PC-3 (cell line): ENCODE results near the gene EPS8. TPM values are rescaled to one million over a fixed set of nuclear protein-coding genes. Genes with fewer than 3 reads are reported as not detected.

Source experiments
- ATAC-seq: fragments of 200-7000 bp; cut with Tn5 transposase; 2 replicates; pipeline ENCODE4 v1.9.1; 2020; ENCODE audit warnings: mild to moderate bottlenecking, moderate library complexity
- BruUV-seq: library from RNA; stranded (reverse); fragments of 400-500 nt; replicated peaks from 2 replicates; lab custom pipeline; 2021; lab: Mats Ljungman, UMichigan
- CTCF ChIA-PET: fragments of 300-600 bp; sonication (Branson Sonifier 250); formaldehyde crosslinking; loops from one replicate; lab custom pipeline; 2022; ENCODE audit warnings: antibody characterized with exemption; lab: Charles Lee
- POLR2A ChIA-PET: fragments of 300-600 bp; sonication (Branson Sonifier 250); formaldehyde crosslinking; loops from one replicate; lab custom pipeline; 2022; ENCODE audit warnings: antibody characterized with exemption; ENCODE audit not compliant: unreplicated experiment; lab: Charles Lee
- DNase-seq: peaks from one replicate; pipeline ENCODE4 v3.0.0-alpha.2; 2015
- H2AFZ ChIP-seq: fragments of 300-600 bp; sonication (generic); 2 replicates; pipeline ENCODE4 v1.6.0; 2016; ENCODE audit warnings: antibody characterized with exemption, low read length
- H3F3A ChIP-seq: fragments of 300-600 bp; sonication (generic); one replicate; pipeline ENCODE4 v1.6.0; 2017; ENCODE audit warnings: antibody characterized with exemption, low read length, control low read depth, mild to moderate bottlenecking; ENCODE audit not compliant: unreplicated experiment
- H3K27ac ChIP-seq: fragments of 300-600 bp; sonication (generic); 2 replicates; pipeline ENCODE4 v1.5.1; 2016; ENCODE audit warnings: mild to moderate bottlenecking, low read length
- H3K27me3 ChIP-seq: fragments of 300-600 bp; sonication (generic); 2 replicates; pipeline ENCODE4 v1.6.1; 2016; ENCODE audit warnings: low read length, mixed read lengths
- H3K36me3 ChIP-seq: fragments of 300-600 bp; sonication (generic); 2 replicates; pipeline ENCODE4 v1.6.1; 2016; ENCODE audit warnings: low read depth, mixed run types, low read length, mixed read lengths
- H3K4me1 ChIP-seq: fragments of 300-600 bp; sonication (generic); 2 replicates; pipeline ENCODE4 v1.5.1; 2016; ENCODE audit warnings: low read length; ENCODE audit not compliant: insufficient read depth
- H3K4me2 ChIP-seq: fragments of 300-600 bp; sonication (generic); 2 replicates; pipeline ENCODE4 v1.6.0; 2016; ENCODE audit warnings: low read length
- H3K4me3 ChIP-seq: fragments of 300-600 bp; sonication (generic); 2 replicates; pipeline ENCODE4 v1.5.1; 2016; ENCODE audit warnings: mild to moderate bottlenecking, low read length, mixed read lengths
- H3K79me2 ChIP-seq: fragments of 300-600 bp; sonication (generic); 2 replicates; pipeline ENCODE4 v1.6.1; 2017; ENCODE audit warnings: low read length, mixed read lengths
- H3K9ac ChIP-seq: fragments of 300-600 bp; sonication (generic); 2 replicates; pipeline ENCODE4 v1.6.0; 2016; ENCODE audit warnings: mild to moderate bottlenecking, low read length
- H3K9me2 ChIP-seq: fragments of 300-600 bp; sonication (generic); replicated peaks from 2 replicates; pipeline ENCODE4 v1.6.1; 2016; ENCODE audit warnings: mixed run types, low read length, mixed read lengths
- H3K9me3 ChIP-seq: fragments of 300-600 bp; sonication (generic); 2 replicates; pipeline ENCODE4 v1.6.1; 2016; ENCODE audit warnings: low read length, mixed read lengths
- H4K20me1 ChIP-seq: fragments of 300-600 bp; sonication (generic); 2 replicates; pipeline ENCODE4 v1.6.1; 2016; ENCODE audit warnings: low read length, mixed read lengths
- CTCF ChIP-seq: fragments of 300-600 bp; sonication (generic); conservative IDR thresholded peaks from 2 replicates; pipeline ENCODE4 v1.5.1; 2017; ENCODE audit warnings: antibody characterized with exemption, low read depth, mild to moderate bottlenecking, low read length
- EZH2 ChIP-seq: fragments of 300-600 bp; sonication (generic); IDR thresholded peaks from one replicate; pipeline ENCODE4 v1.6.1; 2017; ENCODE audit warnings: antibody characterized with exemption, mild to moderate bottlenecking, low read length; ENCODE audit not compliant: unreplicated experiment
- EZH2phosphoT487 ChIP-seq: fragments of 300-600 bp; sonication (generic); IDR thresholded peaks from 2 replicates; pipeline ENCODE4 v1.6.1; 2018; ENCODE audit warnings: mild to moderate bottlenecking, antibody characterized with exemption, low read length, borderline replicate concordance
- intact Hi-C: fragments of 100-400 bp; cut with micrococcal nuclease; formaldehyde crosslinking; loops from 2 replicates; pipeline ENCODE4 v1.9.0; 2023
- total RNA-seq: library from RNA; depleted of rRNA; stranded (reverse); fragments of >200 nt; gene quantifications from 2 replicates; pipeline ENCODE4 v1.2.3, GENCODE V29; 2014

The EPS8 gene
- total RNA-seq, 1 experiment from 2014 or later, result 47.4 TPM

GRCh38 chr12:15701631-15702156 lies 87.5 kb downstream of the EPS8 start:
- peak; percentile 35 for DNase-seq
- peak; percentile 47 for ATAC-seq
- Histone ChIP-seq H3K36me3 (no peaks in the 10 kb centered on the region), H3K27ac (peak overlapping the region; percentile 86), H4K20me1 (no peaks in the 10 kb centered on the region), H3K9ac (peak overlapping the region; percentile 57), H3K4me3 (no peak overlapping the region), H3K4me1 (peaks cover 37% of the 10 kb centered on the region), H2AFZ (no peak overlapping the region), H3K9me3 (no peaks in the 10 kb centered on the region), H3K79me2 (peaks cover 29% of the 10 kb centered on the region), H3K9me2 (no peaks in the 10 kb centered on the region), H3K27me3 (no peaks in the 10 kb centered on the region), H3F3A (no peaks in the 10 kb centered on the region), H3K4me2 (peak overlapping the region; percentile 53)
- ChIA-PET CTCF (no interaction called here), POLR2A (no interaction called here)
- TF ChIP-seq CTCF, result no peak
- TF ChIP-seq EZH2phosphoT487, result no peak
- no peak for TF ChIP-seq EZH2
- no TSS peak for BruUV-seq
- intact Hi-C loops, result loop anchor here (2.0 to 5.0 kb wide), 3 partner anchors 39 to 87 kb away; partner anchors contain the start of gene EPS8

GRCh38 chr12:15701206-15701605 lies 88.0 kb downstream of the EPS8 start:
- H2AFZ ChIP-seq, result no peak overlapping the region
- intact Hi-C loops, result loop anchor here (2.0 to 5.0 kb wide), 3 partner anchors 39 to 88 kb away; partner anchors contain the start of gene EPS8
- no peaks in the 10 kb centered on the region for H3K9me3 ChIP-seq
- H3K27me3 ChIP-seq, result no peaks in the 10 kb centered on the region
- no peak overlapping the region for H3K4me3 ChIP-seq
- no peaks in the 10 kb centered on the region for H3F3A ChIP-seq
- CTCF ChIA-PET, result no interaction called here
- H3K9ac ChIP-seq, result peak overlapping the region; percentile 57
- TF ChIP-seq EZH2phosphoT487 (no peak), EZH2 (no peak), CTCF (no peak)
- ATAC-seq (peak; percentile 46), DNase-seq (peak; percentile 31)
- POLR2A ChIA-PET, result no interaction called here
- peaks cover 33% of the 10 kb centered on the region for H3K79me2 ChIP-seq
- H3K27ac ChIP-seq, result peak overlapping the region; percentile 86
- peak overlapping the region; percentile 53 for H3K4me2 ChIP-seq
- no peaks in the 10 kb centered on the region for H3K9me2 ChIP-seq
- no TSS peak for BruUV-seq
- H3K4me1 ChIP-seq, result peaks cover 37% of the 10 kb centered on the region
- H4K20me1 ChIP-seq, result no peaks in the 10 kb centered on the region
- H3K36me3 ChIP-seq, result no peaks in the 10 kb centered on the region

- ATAC-seq (peak; percentile 78), DNase-seq (peak; percentile 79)
- Histone ChIP-seq H3K9me3 (no peaks in the 10 kb centered on the region), H3K27me3 (no peaks in the 10 kb centered on the region), H3K27ac (peak overlapping the region; percentile 86), H2AFZ (no peak overlapping the region), H3K9ac (peak overlapping the region; percentile 57), H3K4me2 (peak overlapping the region; percentile 53), H4K20me1 (no peaks in the 10 kb centered on the region), H3K9me2 (no peaks in the 10 kb centered on the region), H3K4me1 (peaks cover 33% of the 10 kb centered on the region), H3K79me2 (peaks cover 33% of the 10 kb centered on the region), H3K36me3 (no peaks in the 10 kb centered on the region), H3K4me3 (no peak overlapping the region), H3F3A (no peaks in the 10 kb centered on the region)
- POLR2A ChIA-PET, result no interaction called here
- CTCF ChIA-PET, result no interaction called here
- intact Hi-C loops, result loop anchor here (2.0 to 5.0 kb wide), 3 partner anchors 38 to 88 kb away; partner anchors contain the start of gene EPS8
- TF ChIP-seq CTCF, result no peak
- no peak for TF ChIP-seq EZH2phosphoT487
- TF ChIP-seq EZH2, result no peak
- BruUV-seq, result no TSS peak
Measured at GRCh38 chr12:15700595-15700994, 88.6 kb downstream of the EPS8 start.
